ENCODE data around the gene DSCAML1.

The DSCAML1 gene

GRCh38 chr11:117562136-117562535 lies 234.9 kb downstream of the DSCAML1 start (continued):
- no peak for TF ChIP-seq PATZ1 (CRISPR knock-in tag; IDR thresholded peaks at IDR 0.05; ENCODE audit: borderline replicate concordance)
- no peak for TF ChIP-seq TOX (CRISPR knock-in tag; IDR thresholded peaks at IDR 0.05; ENCODE audit: borderline replicate concordance)
- TF ChIP-seq ISL1 (CRISPR knock-in tag; IDR thresholded peaks at IDR 0.05), result no peak
- TF ChIP-seq GLIS3 (CRISPR knock-in tag; IDR thresholded peaks at IDR 0.05), result no peak

- TF ChIP-seq OSR1 (CRISPR knock-in tag; IDR thresholded peaks at IDR 0.05) (no peak), POU6F1 (CRISPR knock-in tag; IDR thresholded peaks at IDR 0.05; ENCODE audit: borderline replicate concordance, low read depth) (no peak), ISL1 (CRISPR knock-in tag; IDR thresholded peaks at IDR 0.05) (no peak), CREB5 (CRISPR knock-in tag; IDR thresholded peaks at IDR 0.05; ENCODE audit: low read depth) (no peak), CSDC2 (CRISPR knock-in tag; IDR thresholded peaks at IDR 0.05) (no peak), BACH2 (CRISPR knock-in tag; IDR thresholded peaks at IDR 0.05; ENCODE audit: borderline replicate concordance) (no peak), ZC3H10 (CRISPR knock-in tag; IDR thresholded peaks at IDR 0.05) (no peak), ZFP3 (CRISPR knock-in tag; IDR thresholded peaks at IDR 0.05) (no peak), TOX (CRISPR knock-in tag; IDR thresholded peaks at IDR 0.05; ENCODE audit: borderline replicate concordance) (no peak), GLIS3 (CRISPR knock-in tag; IDR thresholded peaks at IDR 0.05) (no peak), CSRNP3 (CRISPR knock-in tag; IDR thresholded peaks at IDR 0.05) (no peak)
- ATAC-seq, result no peak
Observed at GRCh38 chr11:117560780-117561530, 236.1 kb downstream of the DSCAML1 start.

GRCh38 chr11:117559698-117560097 lies 237.3 kb downstream of the DSCAML1 start:
- no peak for TF ChIP-seq CSDC2 (CRISPR knock-in tag; IDR thresholded peaks at IDR 0.05)
- no peak for TF ChIP-seq ZC3H10 (CRISPR knock-in tag; IDR thresholded peaks at IDR 0.05)
- no peak for ATAC-seq

- TF ChIP-seq BACH2 (CRISPR knock-in tag; IDR thresholded peaks at IDR 0.05; ENCODE audit: borderline replicate concordance) (no peak), ZFP30 (CRISPR knock-in tag; IDR thresholded peaks at IDR 0.05) (no peak), CSDC2 (CRISPR knock-in tag; IDR thresholded peaks at IDR 0.05) (no peak), TOX (CRISPR knock-in tag; IDR thresholded peaks at IDR 0.05; ENCODE audit: borderline replicate concordance) (no peak), POU6F1 (CRISPR knock-in tag; IDR thresholded peaks at IDR 0.05; ENCODE audit: borderline replicate concordance, low read depth) (no peak), ZNF565 (CRISPR knock-in tag; conservative IDR thresholded peaks at IDR 0.05; ENCODE audit: low read depth) (no peak), ZC3H10 (CRISPR knock-in tag; IDR thresholded peaks at IDR 0.05) (no peak), ESRRG (CRISPR knock-in tag; IDR thresholded peaks at IDR 0.05) (no peak), ISL1 (CRISPR knock-in tag; IDR thresholded peaks at IDR 0.05) (no peak), CSRNP3 (CRISPR knock-in tag; IDR thresholded peaks at IDR 0.05) (no peak), ZNF70 (CRISPR knock-in tag; IDR thresholded peaks at IDR 0.05) (no peak), SNAI2 (CRISPR knock-in tag; IDR thresholded peaks at IDR 0.05) (no peak), PPARA (CRISPR knock-in tag; IDR thresholded peaks at IDR 0.05; ENCODE audit: borderline replicate concordance) (no peak), RARB (CRISPR knock-in tag; IDR thresholded peaks at IDR 0.05) (no peak), ZFP3 (CRISPR knock-in tag; IDR thresholded peaks at IDR 0.05) (no peak), GLIS3 (CRISPR knock-in tag; IDR thresholded peaks at IDR 0.05) (no peak), ZNF8 (CRISPR knock-in tag; IDR thresholded peaks at IDR 0.05) (no peak)
- no peak for ATAC-seq
Observed at GRCh38 chr11:117557361-117557760, 239.7 kb downstream of the DSCAML1 start.

All from SK-N-SH treated with all-trans-retinoic acid at 6 μM for 48 hours (cell line).